Mononuclear cell (primary cell): ENCODE measurements around the gene NTM. TPM values are rescaled to one million over a fixed set of nuclear protein-coding genes. Genes with fewer than 3 reads are reported as not detected.

Experiments
- H3K27me3 ChIP-seq: 2 replicates; pipeline ENCODE4 v1.6.0; 2011; ENCODE audit warnings: low read length, control low read depth; ENCODE audit not compliant: insufficient read depth
- H3K4me1 ChIP-seq: 2 replicates; pipeline ENCODE4 v1.5.1; 2011; ENCODE audit warnings: mild to moderate bottlenecking, low read length, control low read depth; ENCODE audit not compliant: insufficient read depth
- H3K4me3 ChIP-seq: 2 replicates; pipeline ENCODE4 v1.5.1; 2011; ENCODE audit warnings: mild to moderate bottlenecking, low read length, moderate library complexity
- H3K9me3 ChIP-seq: 2 replicates; pipeline ENCODE4 v1.5.1; 2011; ENCODE audit warnings: low read depth, mild to moderate bottlenecking, control low read depth, low read length
- total RNA-seq: library from RNA; depleted of rRNA; stranded (reverse); fragments of >200 nt; gene quantifications from one replicate; pipeline ENCODE4 v1.2.3, GENCODE V29; 2012

NTM gene
- total RNA-seq, 1 donor: not detected

DNA sequence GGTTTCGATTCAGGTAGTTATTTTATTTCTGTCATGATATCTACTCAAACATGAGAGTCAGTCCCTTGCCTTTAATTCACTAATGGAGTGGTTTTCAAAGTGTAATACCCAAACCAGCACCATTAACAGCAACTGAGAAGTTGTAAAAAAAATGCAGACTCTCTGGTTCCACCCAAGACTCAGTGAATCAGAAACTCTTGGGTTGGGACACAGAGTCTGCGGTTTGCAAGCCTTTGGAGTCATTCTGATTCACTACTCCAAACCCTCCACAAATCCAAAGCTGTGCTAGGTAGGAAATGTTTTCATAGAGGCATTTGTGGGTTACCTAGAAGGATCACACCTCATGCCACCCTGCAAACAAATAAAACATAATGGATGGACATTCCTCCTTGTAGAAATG is 340.1 kb downstream of the NTM start:
- Histone ChIP-seq H3K4me3 (no peak overlapping the region), H3K4me1 (no peaks in the 10 kb centered on the region), H3K27me3 (no peaks in the 10 kb centered on the region), H3K9me3 (peaks cover 4% of the 10 kb centered on the region)

DNA sequence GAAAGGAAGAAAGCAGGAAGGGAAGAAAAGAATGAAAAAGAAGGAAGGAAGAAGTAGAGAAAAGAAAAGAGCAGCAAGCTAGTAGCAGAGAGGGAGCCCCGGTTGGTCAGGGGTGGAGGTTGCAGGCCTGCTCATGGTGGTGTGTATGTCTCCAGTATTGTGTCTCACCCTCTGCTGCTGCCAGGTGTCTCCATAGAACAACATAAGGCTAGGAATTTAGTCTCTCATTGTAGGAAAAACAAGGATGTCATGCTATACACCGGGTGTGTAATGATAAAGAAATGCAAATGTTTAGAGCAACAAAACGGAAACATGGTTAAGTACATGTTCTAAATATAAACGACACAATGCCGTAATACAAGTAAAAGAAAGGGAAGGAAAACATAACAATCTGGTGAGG is 342.5 kb downstream of the NTM start:
- Histone ChIP-seq H3K4me3 (no peak overlapping the region), H3K9me3 (no peaks in the 10 kb centered on the region), H3K27me3 (no peaks in the 10 kb centered on the region), H3K4me1 (no peaks in the 10 kb centered on the region)

- Histone ChIP-seq H3K27me3 (no peaks in the 10 kb centered on the region), H3K4me3 (no peak overlapping the region), H3K9me3 (no peaks in the 10 kb centered on the region), H3K4me1 (no peaks in the 10 kb centered on the region)
These were observed 343.2 kb downstream of the NTM start for GRCh38 chr11:131713529-131714134.

DNA sequence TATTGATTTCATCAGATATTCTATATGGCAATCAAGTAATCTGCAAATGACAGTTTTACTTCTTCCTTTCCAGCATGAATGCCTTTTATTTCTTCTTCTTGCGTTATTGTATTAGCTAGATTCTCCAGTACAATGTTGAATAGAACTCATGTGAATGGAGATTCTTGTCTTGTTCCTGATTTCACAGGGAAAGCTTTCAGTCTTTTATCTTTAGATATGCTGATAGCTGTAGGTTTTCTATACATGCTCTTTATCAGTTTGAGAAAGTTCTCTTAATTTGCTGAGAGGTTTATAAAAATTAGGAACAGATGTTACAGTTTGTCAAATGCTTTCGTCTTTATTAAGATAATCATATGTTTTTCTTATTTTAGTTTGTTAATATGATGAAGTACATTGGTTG is 347.2 kb downstream of the NTM start:
- Histone ChIP-seq H3K27me3 (no peaks in the 10 kb centered on the region), H3K4me1 (no peaks in the 10 kb centered on the region), H3K4me3 (no peak overlapping the region), H3K9me3 (no peaks in the 10 kb centered on the region)

DNA sequence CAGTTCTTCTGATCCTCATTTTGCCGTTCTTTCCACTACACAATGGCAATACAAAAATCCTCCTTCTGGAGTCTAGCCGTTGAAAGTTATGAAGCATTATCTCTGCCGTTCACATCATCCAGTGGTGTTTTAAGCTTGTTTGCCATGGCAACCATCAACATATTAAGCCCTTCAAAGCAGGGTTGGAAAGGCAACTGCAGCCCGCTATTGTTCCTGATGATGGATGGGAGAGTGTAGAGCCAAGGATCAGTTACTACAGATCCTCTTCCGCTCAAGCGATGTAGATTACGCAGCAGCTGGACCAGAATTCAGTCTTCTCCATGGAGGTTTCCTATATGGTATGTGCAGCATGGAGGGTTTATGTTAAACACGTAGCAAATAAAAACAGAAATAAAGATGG is 352.7 kb downstream of the NTM start:
- Histone ChIP-seq H3K27me3 (no peaks in the 10 kb centered on the region), H3K4me1 (no peaks in the 10 kb centered on the region)

DNA sequence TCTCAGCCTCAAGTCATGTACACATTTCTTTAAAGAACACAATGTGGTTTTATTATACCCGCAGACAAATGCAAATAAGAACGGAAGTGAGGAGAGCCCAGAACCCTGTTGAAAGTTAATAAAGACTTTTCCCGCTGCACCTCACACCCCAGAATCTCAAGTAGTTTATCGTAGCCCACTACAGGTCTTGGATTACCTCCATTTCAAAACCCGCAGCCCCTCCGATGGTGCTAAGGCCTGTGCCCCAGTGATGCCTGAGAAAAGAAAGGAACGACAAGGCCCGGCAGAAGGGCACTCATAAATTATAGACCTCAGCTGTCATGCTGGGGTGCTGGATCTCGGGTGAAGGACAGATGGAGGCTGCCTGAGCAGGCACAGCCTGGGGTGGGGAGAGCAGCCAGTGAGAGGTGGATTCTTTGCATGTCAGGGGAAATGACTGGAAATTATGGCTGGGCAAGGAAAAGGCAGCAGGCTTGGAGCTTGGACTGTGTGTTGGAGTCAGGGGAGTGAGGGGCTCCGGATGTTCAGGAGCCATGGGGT is 354.1 kb downstream of the NTM start:
- no peaks in the 10 kb centered on the region for H3K4me1 ChIP-seq

More for the DNA sequence above, 352.7 kb downstream of the NTM start:
- no peaks in the 10 kb centered on the region for H3K9me3 ChIP-seq
- H3K4me3 ChIP-seq: no peak overlapping the region

GRCh38 chr11:131734871-131735270 is 364.5 kb downstream of the NTM start:
- H3K9me3 ChIP-seq: no peaks in the 10 kb centered on the region
- H3K27me3 ChIP-seq: no peaks in the 10 kb centered on the region
- H3K4me3 ChIP-seq: no peak overlapping the region
- no peaks in the 10 kb centered on the region for H3K4me1 ChIP-seq

More for the DNA sequence above, 354.1 kb downstream of the NTM start:
- H3K4me3 ChIP-seq: no peak overlapping the region
- H3K27me3 ChIP-seq: no peaks in the 10 kb centered on the region
- H3K9me3 ChIP-seq: no peaks in the 10 kb centered on the region

- H3K4me1 ChIP-seq: no peaks in the 10 kb centered on the region
- H3K4me3 ChIP-seq: no peak overlapping the region
- H3K27me3 ChIP-seq: no peaks in the 10 kb centered on the region
- no peaks in the 10 kb centered on the region for H3K9me3 ChIP-seq
These were observed 366.9 kb downstream of the NTM start for GRCh38 chr11:131737357-131737756.

GRCh38 chr11:131739243-131739882 is 368.9 kb downstream of the NTM start:
- no peak overlapping the region for H3K4me3 ChIP-seq
- H3K4me1 ChIP-seq: no peaks in the 10 kb centered on the region

DNA sequence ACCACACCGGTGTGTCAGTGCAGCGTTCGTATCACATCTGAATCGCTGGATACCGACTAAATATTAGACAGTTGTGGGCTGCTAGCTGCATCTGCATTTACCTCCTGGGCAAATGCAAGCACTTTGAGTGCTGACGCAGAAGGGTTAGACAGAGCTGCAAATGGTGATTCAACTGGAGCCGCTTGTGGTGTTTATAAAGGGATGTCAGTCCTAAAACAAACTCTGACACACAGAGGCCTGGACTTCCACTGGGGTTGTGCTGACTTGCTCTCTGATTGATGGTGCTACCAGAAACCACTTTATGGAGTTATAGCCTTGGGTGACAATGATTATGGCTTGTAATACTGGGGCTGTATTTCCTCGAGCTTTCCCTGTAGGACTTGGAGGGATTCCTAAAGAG is 374.4 kb downstream of the NTM start:
- H3K9me3 ChIP-seq: no peaks in the 10 kb centered on the region
- H3K4me1 ChIP-seq: no peaks in the 10 kb centered on the region
- no peak overlapping the region for H3K4me3 ChIP-seq
- no peaks in the 10 kb centered on the region for H3K27me3 ChIP-seq

More at GRCh38 chr11:131739243-131739882, 368.9 kb downstream of the NTM start:
- Histone ChIP-seq H3K9me3 (no peaks in the 10 kb centered on the region), H3K27me3 (no peaks in the 10 kb centered on the region)

GRCh38 chr11:131745405-131745804 is 375.0 kb downstream of the NTM start:
- H3K27me3 ChIP-seq: no peaks in the 10 kb centered on the region
- no peak overlapping the region for H3K4me3 ChIP-seq
- H3K4me1 ChIP-seq: no peaks in the 10 kb centered on the region
- H3K9me3 ChIP-seq: no peaks in the 10 kb centered on the region

DNA sequence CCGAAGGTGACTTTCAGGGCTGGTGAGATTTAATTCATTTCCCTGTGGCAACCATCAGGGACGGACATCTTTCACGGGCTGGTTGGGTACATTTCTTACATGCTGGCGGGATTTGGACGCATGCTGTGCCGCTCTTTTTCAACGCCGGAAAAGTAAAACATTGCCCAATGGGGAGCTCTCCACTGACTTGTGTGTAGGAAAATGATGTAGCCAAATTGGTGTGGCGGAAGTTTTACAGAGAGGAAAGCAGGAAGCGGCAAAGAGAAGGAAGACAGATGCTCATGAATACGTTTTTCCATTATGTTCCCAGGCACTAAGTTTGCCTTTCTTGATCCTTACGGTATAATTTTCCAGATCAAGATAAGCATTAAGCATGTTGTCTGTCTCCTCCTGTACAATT is 375.8 kb downstream of the NTM start:
- Histone ChIP-seq H3K9me3 (no peaks in the 10 kb centered on the region), H3K4me1 (no peaks in the 10 kb centered on the region), H3K27me3 (no peaks in the 10 kb centered on the region), H3K4me3 (no peak overlapping the region)

- H3K4me3 ChIP-seq: no peak overlapping the region
- H3K27me3 ChIP-seq: no peaks in the 10 kb centered on the region
- H3K9me3 ChIP-seq: no peaks in the 10 kb centered on the region
- H3K4me1 ChIP-seq: no peaks in the 10 kb centered on the region
These were observed 378.0 kb downstream of the NTM start for GRCh38 chr11:131748151-131749050.

DNA sequence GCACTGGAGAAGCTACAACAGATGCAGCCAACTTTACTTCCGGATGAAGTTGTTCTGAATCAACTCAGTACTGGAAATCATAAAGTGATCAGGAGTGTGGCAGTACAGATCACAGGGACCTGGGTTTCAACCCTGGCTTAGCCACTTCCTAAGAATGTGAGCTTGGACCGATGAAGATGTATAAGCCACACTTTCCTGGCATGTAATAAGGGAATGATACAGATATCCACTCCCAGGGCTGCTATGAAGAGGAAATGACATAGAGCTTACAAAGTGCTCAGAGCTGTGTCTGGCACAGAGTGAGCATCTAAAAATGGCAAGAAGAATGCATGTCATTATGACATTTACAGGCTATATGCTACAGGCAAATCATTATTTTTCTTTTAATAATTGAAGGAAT is 378.7 kb downstream of the NTM start:
- no peaks in the 10 kb centered on the region for H3K9me3 ChIP-seq
- H3K4me1 ChIP-seq: no peaks in the 10 kb centered on the region
- no peaks in the 10 kb centered on the region for H3K27me3 ChIP-seq
- H3K4me3 ChIP-seq: no peak overlapping the region

- H3K27me3 ChIP-seq: no peaks in the 10 kb centered on the region
- no peaks in the 10 kb centered on the region for H3K9me3 ChIP-seq
These were observed 379.7 kb downstream of the NTM start for GRCh38 chr11:131750152-131750551.

More at GRCh38 chr11:131750152-131750551, 379.7 kb downstream of the NTM start:
- no peaks in the 10 kb centered on the region for H3K4me1 ChIP-seq
- H3K4me3 ChIP-seq: no peak overlapping the region
